HepG2 (cell line): ENCODE results near the gene PLEKHB1. TPM values are rescaled to one million over a fixed set of nuclear protein-coding genes. Genes with fewer than 3 reads are reported as not detected.

Source experiments
- CTCF ChIP-seq: sonication (generic); formaldehyde crosslinking; IDR thresholded peaks from 2 replicates; pipeline ENCODE4 v1.5.0; 2020; ENCODE audit warnings: mild to moderate bottlenecking, missing genetic modification reagents, moderate library complexity
- E2F1 ChIP-seq: sonication (generic); formaldehyde crosslinking; IDR thresholded peaks from 2 replicates; pipeline ENCODE4 v1.5.0; 2020; ENCODE audit warnings: missing genetic modification reagents
- FLYWCH1 ChIP-seq: sonication (generic); formaldehyde crosslinking; IDR thresholded peaks from 2 replicates; pipeline ENCODE4 v1.8.1; 2023; ENCODE audit warnings: mild to moderate bottlenecking, missing genetic modification reagents
- FOXO4 ChIP-seq: sonication (generic); formaldehyde crosslinking; conservative IDR thresholded peaks from 2 replicates; pipeline ENCODE4 v1.8.1; 2023; ENCODE audit warnings: missing genetic modification reagents
- GATAD1 ChIP-seq: IDR thresholded peaks from 2 replicates; pipeline ENCODE4 v1.6.1; 2016; ENCODE audit warnings: missing genetic modification reagents, missing compliant biosample characterization
- GTF2F1 ChIP-seq: fragments of 150-350 bp; IDR thresholded peaks from 2 replicates; pipeline ENCODE4 v1.6.1; 2014; ENCODE audit warnings: low read length
- HOXA7 ChIP-seq: sonication (generic); formaldehyde crosslinking; IDR thresholded peaks from 2 replicates; pipeline ENCODE4 v1.8.1; 2022; ENCODE audit warnings: mild to moderate bottlenecking, missing genetic modification reagents, moderate library complexity
- ISX ChIP-seq: sonication (generic); formaldehyde crosslinking; conservative IDR thresholded peaks from 2 replicates; pipeline ENCODE4 v1.5.0; 2020; ENCODE audit warnings: missing genetic modification reagents
- KAT2B ChIP-seq: fragments of 150-350 bp; IDR thresholded peaks from 2 replicates; pipeline ENCODE4 v1.6.1; 2014; ENCODE audit warnings: low read depth, low read length, borderline replicate concordance
- LBX2 ChIP-seq: sonication (generic); formaldehyde crosslinking; IDR thresholded peaks from 2 replicates; pipeline ENCODE4 v1.5.0; 2020; ENCODE audit warnings: missing genetic modification reagents, mild to moderate bottlenecking, borderline replicate concordance
- NCOR1 ChIP-seq: fragments of 200-600 bp; sonication (generic); IDR thresholded peaks from 2 replicates; pipeline ENCODE4 v1.7.0; 2017; ENCODE audit warnings: antibody characterized with exemption, low read length, borderline replicate concordance
- PLRG1 ChIP-seq: fragments of 450-650 bp; conservative IDR thresholded peaks from 2 replicates; pipeline ENCODE4 v1.6.1; 2016
- RBM39 ChIP-seq: fragments of 200-400 bp; formaldehyde crosslinking; IDR thresholded peaks from one replicate; pipeline ENCODE4 v1.6.1; 2018; ENCODE audit warnings: antibody characterized with exemption, mild to moderate bottlenecking, low read depth, low read length; ENCODE audit not compliant: poor library complexity, severe bottlenecking
- ZBTB37 ChIP-seq: sonication (generic); formaldehyde crosslinking; IDR thresholded peaks from 2 replicates; pipeline ENCODE4 v1.4.0; 2020; ENCODE audit warnings: mild to moderate bottlenecking, missing genetic modification reagents
- ZNF232 ChIP-seq: sonication (generic); formaldehyde crosslinking; IDR thresholded peaks from 2 replicates; pipeline ENCODE4 v1.4.0; 2020; ENCODE audit warnings: missing genetic modification reagents, borderline replicate concordance
- ZNF263 ChIP-seq: sonication (generic); formaldehyde crosslinking; IDR thresholded peaks from 2 replicates; pipeline ENCODE4 v1.4.0; 2020; ENCODE audit warnings: missing genetic modification reagents
- ZNF512B ChIP-seq: sonication (generic); formaldehyde crosslinking; IDR thresholded peaks from 2 replicates; pipeline ENCODE4 v1.5.1; 2020; ENCODE audit warnings: missing genetic modification reagents, mild to moderate bottlenecking, borderline replicate concordance
- ZNF567 ChIP-seq: sonication (generic); formaldehyde crosslinking; IDR thresholded peaks from 2 replicates; pipeline ENCODE4 v1.8.1; 2023; ENCODE audit warnings: mild to moderate bottlenecking, missing genetic modification reagents, borderline replicate concordance
- ZNF720 ChIP-seq: sonication (generic); formaldehyde crosslinking; IDR thresholded peaks from 2 replicates; pipeline ENCODE4 v1.4.0; 2020; ENCODE audit warnings: missing genetic modification reagents
- ZNF839 ChIP-seq: sonication (generic); formaldehyde crosslinking; IDR thresholded peaks from 2 replicates; pipeline ENCODE4 v1.4.0; 2020; ENCODE audit warnings: missing genetic modification reagents, mild to moderate bottlenecking, borderline replicate concordance
- polyA plus RNA-seq, 8 experiments: library from polyadenylated mRNA; depleted of rRNA in 3 of 8; stranded (reverse) in 7 of 8; unstranded in 1 of 8; fragments of >200 nt; fragmentation: Illumina TruSeq in 4 of 8; extraction: Trizol in 4 of 8; gene quantifications; 2 replicates each; pipeline versions ENCODE4 v1.2.1 to v1.2.3, GENCODE V29; 2011 to 2016; ENCODE audit warnings: low read depth in 4 of 8, missing spikeins in 1 of 8, mixed read lengths in 1 of 8; ENCODE audit not compliant: insufficient read depth in 1 of 8
- total RNA-seq, 5 experiments: library from RNA; depleted of rRNA; stranded (reverse); fragments of >200 nt; fragmentation: Illumina TruSeq; extraction: Trizol; gene quantifications; 2 replicates each; pipeline ENCODE4 v1.2.3, GENCODE V29; 2016; ENCODE audit warnings: low read depth in 1 of 5

The PLEKHB1 gene
- total and polyA plus RNA-seq, 2 of the 13 experiments (the other 11 are each of a cell fraction or from before 2014, with no cell fraction given) = 68.0 to 99.3 TPM

GRCh38 chr11:73647459-73648100, 1.2 kb downstream of the PLEKHB1 start (continued):
- TF ChIP-seq CTCF (CRISPR knock-in tag) = peak; percentile 7; the same call in 1 of the 2 replicates
- no peak for TF ChIP-seq GATAD1 (CRISPR knock-in tag)
- no peak for TF ChIP-seq ZNF263
- no peak for TF ChIP-seq RBM39
- TF ChIP-seq FLYWCH1 (CRISPR knock-in tag) = no peak
- TF ChIP-seq ZBTB37 (CRISPR knock-in tag) = no peak
- no peak for TF ChIP-seq NCOR1
- no peak for TF ChIP-seq FOXO4
- TF ChIP-seq ZNF567 = no peak
- TF ChIP-seq ZNF839 = 0 out of 2 replicates have a peak, but pooled peaks have one; percentile 45
- TF ChIP-seq PLRG1 = no peak
- no peak for TF ChIP-seq GTF2F1
- no peak for TF ChIP-seq LBX2 (CRISPR knock-in tag)
- TF ChIP-seq KAT2B = no peak
- no peak for TF ChIP-seq ZNF232 (CRISPR knock-in tag)
- TF ChIP-seq HOXA7 (CRISPR knock-in tag) = no peak
- no peak for TF ChIP-seq ZNF720 (CRISPR knock-in tag)
- TF ChIP-seq ZNF512B = no peak
- no peak for TF ChIP-seq ISX (CRISPR knock-in tag)
- no peak for TF ChIP-seq E2F1 (CRISPR knock-in tag)
